NCI-H1694 (cell line): Measurements from ENCODE around the gene CHD8.

ENCODE experiments used
- DNase-seq: peaks from one replicate; lab custom pipeline; 2025; lab: John Stamatoyannopoulos, UW

CHD8 gene

GRCh38 chr14:21369949-21370679, 85.8 kb downstream of the CHD8 start:
- DNase-seq: no peak

- DNase-seq: no peak
These were observed 88.3 kb downstream of the CHD8 start for GRCh38 chr14:21367582-21368144.

- DNase-seq: no peak
These were observed 99.4 kb downstream of the CHD8 start for GRCh38 chr14:21356511-21356910.

- no peak for DNase-seq
These were observed 103.3 kb downstream of the CHD8 start for GRCh38 chr14:21352587-21352986.

- DNase-seq: no peak
These were observed 105.4 kb downstream of the CHD8 start for GRCh38 chr14:21350539-21350938.

- no peak for DNase-seq
These were observed 108.7 kb downstream of the CHD8 start for GRCh38 chr14:21347201-21347600.

GRCh38 chr14:21346532-21347135, 109.3 kb downstream of the CHD8 start:
- no peak for DNase-seq

GRCh38 chr14:21343035-21343794, 112.7 kb downstream of the CHD8 start:
- DNase-seq: no peak
